ENCODE measurements around the gene CCND3. TPM values are rescaled to one million over a fixed set of nuclear protein-coding genes. Genes with fewer than 3 reads are reported as not detected.

Gene CCND3
- total and polyA plus RNA-seq, 2 of the 8 experiments (the other 6 are each of a cell fraction or from before 2014, with no cell fraction given): 30.6 to 32.9 TPM

DNA sequence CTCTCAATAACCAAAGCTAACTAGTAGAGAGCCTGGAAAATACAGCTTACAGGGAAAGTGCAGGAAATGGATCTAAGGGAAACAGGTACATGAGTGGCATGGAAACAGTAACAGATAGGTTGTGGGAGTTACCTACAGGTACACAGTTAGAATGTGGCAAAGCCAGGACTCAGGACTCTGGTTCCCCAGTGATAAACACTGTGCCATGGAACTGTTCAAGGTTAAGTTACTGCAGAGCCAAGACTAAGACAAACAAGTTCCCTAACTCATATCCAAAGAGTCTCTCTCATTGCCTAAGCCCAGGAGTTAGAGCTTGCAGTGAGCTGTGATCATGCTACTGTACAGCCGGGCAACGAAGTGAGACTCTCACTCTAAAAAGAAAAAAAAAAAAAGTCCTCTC, 27.3 kb downstream of the CCND3 start:
- CTCF ChIA-PET (ENCODE audit: partially characterized antibody): interaction anchor here (1.1 kb wide), 1 partner anchor 129 kb away, joined by 3 read pairs; no protein-coding TSS in a partner anchor
- Histone ChIP-seq H3K36me3 (ENCODE audit: control insufficient read depth in 2 of 4, insufficient read depth in 4 of 4, low read length in 3 of 4) (peaks cover 2 to 15% (median 13%) of the 10 kb centered on the region in 4 experiments; a peak in 7 of 8 replicates), H2AFZ (ENCODE audit: low read length) (no peak overlapping the region)

More for the DNA sequence above, 27.3 kb downstream of the CCND3 start:
- H3K4me1 ChIP-seq (replicated peaks in 1 of 4; ENCODE audit: control insufficient read depth in 3 of 4, insufficient read depth in 4 of 4, low read length in 3 of 4): no peaks in the 10 kb centered on the region
- no peak overlapping the region for H2BK5ac ChIP-seq (ENCODE audit: low read depth, low read length)
- no peak overlapping the region for H2AK5ac ChIP-seq (ENCODE audit: low read depth, low read length)
- peaks cover 0 to 3% of the 10 kb centered on the region in 2 experiments for H4K20me1 ChIP-seq (replicated peaks in 1 of 2; ENCODE audit: control insufficient read depth in 1 of 2, insufficient read depth in 2 of 2, low read length in 2 of 2)
- H3K79me2 ChIP-seq (ENCODE audit: control insufficient read depth in 1 of 2, insufficient read depth in 2 of 2, low read length in 2 of 2): peaks cover 0 to 15% of the 10 kb centered on the region in 2 experiments; a peak in 2 of 4 replicates
- no peak for TF ChIP-seq YY1 (IDR thresholded peaks at IDR 0.05; ENCODE audit: low read depth, low read length)
- no peak for TF ChIP-seq SAP30 (IDR thresholded peaks at IDR 0.05; ENCODE audit: insufficient read depth, insufficient replicate concordance, low read length)
- POLR2A ChIA-PET (ENCODE audit: partially characterized antibody): interaction anchor here (1.3 kb wide), 1 partner anchor 126 kb away, joined by 3 read pairs; no protein-coding TSS in a partner anchor
- H3K79me1 ChIP-seq (ENCODE audit: low read depth, low read length): peaks cover 7% of the 10 kb centered on the region
- no peak for FAIRE-seq
- H4K91ac ChIP-seq (replicated peaks; ENCODE audit: insufficient read length, low read length): no peak overlapping the region
- 93% methylated on average over 2 of the region's 2 CpGs; no CpG with 5 or more reads in 1 of the 2 experiments for WGBS, 2 experiments (ENCODE audit: extremely low coverage in 1 of 2, insufficient coverage in 1 of 2, insufficient read length in 1 of 2, insufficient replicate concordance in 2 of 2, low coverage in 1 of 2, low lambda C conversion rate in 2 of 2, missing lambda C conversion rate in 1 of 2)
- H2BK120ac ChIP-seq (replicated peaks; ENCODE audit: low read depth, low read length): no peak overlapping the region
- H3K23ac ChIP-seq (ENCODE audit: insufficient read length): no peak overlapping the region
- H3K23me2 ChIP-seq (ENCODE audit: low read depth, low read length): no peaks in the 10 kb centered on the region
- no peaks in the 10 kb centered on the region for H3K27me3 ChIP-seq (replicated peaks in 1 of 4; ENCODE audit: control insufficient read depth in 3 of 4, extremely low read depth in 1 of 4, insufficient read depth in 3 of 4, low read length in 3 of 4)
- no peaks in the 10 kb centered on the region for H3K9me3 ChIP-seq (ENCODE audit: insufficient read depth in 2 of 2, low read depth in 1 of 2, low read length in 1 of 2)
- no peak overlapping the region for H2BK15ac ChIP-seq (ENCODE audit: low read length)
- no peak overlapping the region for H3K4ac ChIP-seq (replicated peaks; ENCODE audit: insufficient read length, low read depth, low read length)
- H2BK20ac ChIP-seq (ENCODE audit: low read length): no peak overlapping the region
- H3K4me3 ChIP-seq (ENCODE audit: extremely low read depth in 1 of 4, insufficient read depth in 2 of 4, low read depth in 3 of 4, low read length in 4 of 4): no peak overlapping the region
- no peak overlapping the region for H2BK12ac ChIP-seq (ENCODE audit: low read depth, low read length)
- no peak overlapping the region for H3K9ac ChIP-seq (replicated peaks in 1 of 4; ENCODE audit: extremely low read depth in 1 of 4, low read depth in 3 of 4, low read length in 3 of 4)
- H3K56ac ChIP-seq (replicated peaks; ENCODE audit: insufficient read length, low read depth, low read length): no peak overlapping the region
- no peak overlapping the region for H4K8ac ChIP-seq (ENCODE audit: extremely low read depth, insufficient read depth, low read length)
- H3K4me2 ChIP-seq (ENCODE audit: insufficient read depth in 1 of 2, low read depth in 2 of 2, low read length in 2 of 2): no peak overlapping the region
- no peak overlapping the region for H3K27ac ChIP-seq (ENCODE audit: low read depth, low read length)
- H4K5ac ChIP-seq (ENCODE audit: insufficient read length, low read depth, low read length): no peak overlapping the region
- H3K14ac ChIP-seq (ENCODE audit: insufficient read length): no peak overlapping the region
- no peak overlapping the region for H3K18ac ChIP-seq (ENCODE audit: extremely low read depth, low read length)
- DNase-seq (ENCODE audit: low read depth in 1 of 2, low spot score in 2 of 2): no peak

Data from H1 (cell line).